ENCODE measurements around the gene IDUA.

DNA sequence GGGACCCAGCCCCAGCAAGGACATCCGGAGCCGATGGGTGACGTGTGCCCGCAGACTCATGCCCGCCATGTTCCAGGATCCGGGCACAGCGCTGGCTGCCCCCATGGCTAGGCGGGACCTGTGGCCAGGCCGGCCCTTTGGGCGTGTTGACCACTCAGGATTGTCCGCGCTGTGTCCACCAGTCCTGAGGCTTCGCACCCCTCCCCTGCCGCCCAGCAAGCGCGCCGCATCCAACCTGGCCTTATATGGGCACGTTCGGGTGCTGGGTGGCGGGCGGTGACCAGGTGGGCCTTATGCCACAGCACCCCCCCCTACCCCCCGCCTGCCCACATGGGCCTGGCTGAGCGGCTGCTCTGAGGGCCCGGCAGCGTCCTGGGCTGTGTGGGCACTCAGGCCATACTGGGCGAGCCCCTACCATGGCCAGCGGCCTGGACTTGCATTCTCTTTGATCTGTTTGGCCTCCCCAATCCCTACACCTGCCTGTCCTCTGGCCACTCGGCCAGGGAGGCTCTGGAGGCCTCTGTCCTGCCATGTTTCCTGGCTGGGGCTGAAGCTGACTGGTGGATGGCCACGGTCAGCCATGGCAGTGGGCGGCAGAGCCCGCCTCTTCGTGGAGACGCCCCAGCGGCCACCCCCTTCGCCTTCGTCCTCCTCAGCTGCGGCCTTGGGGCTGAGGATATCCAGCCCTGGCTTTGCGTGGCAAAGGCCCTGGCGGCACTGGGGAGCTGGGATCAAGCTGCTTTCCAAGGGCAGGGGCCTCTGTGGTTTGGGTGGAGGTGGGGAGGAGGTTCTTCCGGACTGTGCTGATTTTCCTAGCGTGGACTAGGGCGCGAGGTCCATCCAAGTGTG lies 26.6 kb downstream of the IDUA start:
- TF ChIP-seq, protein P1, sequence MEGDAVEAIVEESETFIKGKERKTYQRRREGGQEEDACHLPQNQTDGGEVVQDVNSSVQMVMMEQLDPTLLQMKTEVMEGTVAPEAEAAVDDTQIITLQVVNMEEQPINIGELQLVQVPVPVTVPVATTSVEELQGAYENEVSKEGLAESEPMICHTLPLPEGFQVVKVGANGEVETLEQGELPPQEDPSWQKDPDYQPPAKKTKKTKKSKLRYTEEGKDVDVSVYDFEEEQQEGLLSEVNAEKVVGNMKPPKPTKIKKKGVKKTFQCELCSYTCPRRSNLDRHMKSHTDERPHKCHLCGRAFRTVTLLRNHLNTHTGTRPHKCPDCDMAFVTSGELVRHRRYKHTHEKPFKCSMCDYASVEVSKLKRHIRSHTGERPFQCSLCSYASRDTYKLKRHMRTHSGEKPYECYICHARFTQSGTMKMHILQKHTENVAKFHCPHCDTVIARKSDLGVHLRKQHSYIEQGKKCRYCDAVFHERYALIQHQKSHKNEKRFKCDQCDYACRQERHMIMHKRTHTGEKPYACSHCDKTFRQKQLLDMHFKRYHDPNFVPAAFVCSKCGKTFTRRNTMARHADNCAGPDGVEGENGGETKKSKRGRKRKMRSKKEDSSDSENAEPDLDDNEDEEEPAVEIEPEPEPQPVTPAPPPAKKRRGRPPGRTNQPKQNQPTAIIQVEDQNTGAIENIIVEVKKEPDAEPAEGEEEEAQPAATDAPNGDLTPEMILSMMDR (IDR thresholded peaks at IDR 0.05; ENCODE audit: low read depth, low read length) = no peak
- TF ChIP-seq EZH2phosphoT487 (IDR thresholded peaks at IDR 0.05; ENCODE audit: low read depth) = no peak

Data from OCI-LY3 (cell line).